Gastrocnemius medialis (tissue), 4 donors: ENCODE measurements around the gene SPPL2C. TPM values are rescaled to one million over a fixed set of nuclear protein-coding genes. Genes with fewer than 3 reads are reported as not detected.

ENCODE experiments used
- ATAC-seq, 2 donors: fragments of 150-250 bp; one replicate each; pipeline ENCODE4 v1.9.1; 2016
- DNase-seq, 2 donors: peaks; one replicate each; pipeline ENCODE4 v3.0.0-alpha.2; 2019
- H3K27ac ChIP-seq, 4 donors: fragments of 200-600 bp; sonication (generic); 1 replicate in 1 of 4; 2 replicates in 3 of 4; pipeline ENCODE4 v1.5.1; 2016 to 2018; ENCODE audit warnings: mild to moderate bottlenecking in 2 of 4, moderate library complexity in 1 of 4
- H3K27me3 ChIP-seq, 3 donors: fragments of 200-600 bp; sonication (generic) in 2 of 3; 1 replicate in 1 of 3; 2 replicates in 2 of 3; pipeline versions ENCODE4 v1.5.1 to v1.6.0; 2016 to 2019; ENCODE audit warnings: mild to moderate bottlenecking in 1 of 3, moderate library complexity in 1 of 3
- H3K36me3 ChIP-seq, 2 donors: fragments of 200-600 bp; sonication (generic) in 1 of 2; one replicate each; pipeline ENCODE4 v1.5.1; 2017 to 2018
- H3K4me1 ChIP-seq, 2 donors: fragments of 200-600 bp; sonication (generic) in 1 of 2; one replicate each; pipeline ENCODE4 v1.5.1; 2016 to 2017; ENCODE audit warnings: mild to moderate bottlenecking in 2 of 2
- H3K4me3 ChIP-seq, 4 donors: fragments of 200-600 bp; sonication (generic) in 3 of 4; 1 replicate in 1 of 4; 2 replicates in 3 of 4; pipeline ENCODE4 v1.5.1; 2016 to 2019; ENCODE audit warnings: mild to moderate bottlenecking in 2 of 4
- H3K9me3 ChIP-seq, 3 donors: fragments of 200-600 bp; sonication (generic) in 2 of 3; 1 replicate in 1 of 3; 2 replicates in 2 of 3; pipeline ENCODE4 v1.5.1; 2016 to 2019
- POLR2A ChIP-seq, 2 donors: fragments of 450-650 bp; IDR thresholded peaks; one replicate each; pipeline ENCODE4 v1.6.1; 2017; ENCODE audit warnings: antibody characterized with exemption in 2 of 2, mild to moderate bottlenecking in 2 of 2, moderate library complexity in 2 of 2
- in situ Hi-C, 4 donors: fragments of 200-750 bp; cut with MboI; loops; one replicate each; pipeline versions ENCODE4 v1.15.0 to v1.8.0; 2017; ENCODE audit warnings: low sequenced_read_pairs in 4 of 4
- intact Hi-C: fragments of 100-400 bp; cut with DNase I; formaldehyde crosslinking; loops from one replicate; pipeline ENCODE4 v1.15.1; 2023; ENCODE audit warnings: low total_unique reads
- total RNA-seq, 4 donors: library from RNA; depleted of rRNA; stranded (reverse); fragments of >200 nt; gene quantifications; one replicate each; pipeline versions ENCODE4 v1.1.0 to v1.2.3, GENCODE V29; 2016
- TF ChIP-seq, protein P1 (sequence below), 5 experiments: fragments of 450-650 bp in 3 of 5; fragments of 200-600 bp in 2 of 5; sonication (generic) in 2 of 5; IDR thresholded peaks in 4 of 5; conservative IDR thresholded peaks in 1 of 5; 1 replicate in 4 of 5; 2 replicates in 1 of 5; pipeline ENCODE4 v1.5.1; 2016 to 2019; ENCODE audit warnings: antibody characterized with exemption in 5 of 5, mild to moderate bottlenecking in 3 of 5, moderate library complexity in 3 of 5

Gene SPPL2C
- total RNA-seq, 4 donors from 2014 or later = not detected

DNA sequence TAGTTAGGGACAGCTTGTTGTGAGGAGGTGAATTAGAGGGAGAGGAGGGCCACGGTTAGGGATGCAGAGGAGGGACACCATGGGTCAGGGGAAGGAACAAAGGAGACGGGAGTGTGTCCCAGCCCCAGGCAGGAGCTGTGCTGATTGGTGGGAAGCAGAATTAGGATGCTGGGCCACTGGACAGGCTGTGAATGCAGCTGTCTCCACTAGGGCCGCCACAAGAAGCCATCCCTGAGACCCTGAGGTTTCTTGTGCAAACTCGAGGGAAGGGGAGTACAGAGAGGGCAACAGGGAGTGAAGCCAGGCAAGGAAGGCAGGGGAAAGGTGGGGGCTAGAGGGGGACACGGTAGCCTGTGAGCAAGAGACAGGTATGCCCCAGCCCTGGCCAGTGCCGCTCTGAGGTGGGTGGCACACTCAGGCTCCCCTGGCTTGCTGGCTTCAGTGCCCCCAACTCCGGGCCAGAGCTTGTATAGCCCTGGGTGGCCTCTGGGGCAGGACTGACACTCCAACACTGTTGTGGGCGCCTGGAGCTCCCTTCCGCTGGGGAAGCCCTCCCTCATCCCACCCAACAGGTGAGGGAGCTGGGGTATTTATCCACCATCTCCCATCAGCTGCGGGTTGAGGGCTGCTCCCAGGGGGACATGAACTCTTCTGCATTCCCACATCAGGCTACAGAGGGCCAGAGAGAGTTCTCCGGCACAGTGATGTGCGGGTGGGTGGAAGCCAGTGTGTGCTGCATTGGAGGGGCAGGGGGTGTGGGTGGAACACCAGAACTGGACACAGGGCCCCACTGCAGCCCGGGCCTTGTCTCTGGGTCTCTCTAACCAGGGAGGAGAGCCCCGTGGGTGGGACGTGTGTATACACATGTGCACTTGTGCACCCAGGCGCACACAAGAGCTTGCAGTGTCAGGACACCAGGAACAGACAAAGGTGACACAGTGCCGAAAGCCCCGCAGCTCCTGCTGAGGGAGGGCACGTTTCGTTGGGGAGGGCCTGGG lies 8.3 kb upstream of the SPPL2C start:
- H3K27me3 ChIP-seq = no peaks in the 10 kb centered on the region

DNA sequence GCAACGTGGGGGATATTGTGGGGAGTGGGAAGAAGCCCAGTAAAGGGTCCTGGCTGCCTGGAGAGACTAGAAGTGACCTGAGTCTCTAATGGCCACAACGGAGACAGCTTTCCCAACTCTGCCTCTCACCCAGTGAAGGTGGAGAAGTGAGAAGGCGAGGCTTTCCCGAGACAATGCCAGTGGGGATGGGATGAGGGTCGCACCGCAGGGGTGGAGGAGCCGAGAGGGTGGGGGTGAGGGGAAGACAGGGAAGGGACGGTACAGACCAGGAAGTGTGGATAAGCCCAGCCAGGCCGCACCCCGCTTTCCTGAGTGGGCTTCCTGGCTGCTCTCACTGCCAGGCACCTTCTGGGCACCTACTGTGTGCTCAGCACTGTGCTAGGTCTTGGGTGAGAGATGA lies 7.5 kb upstream of the SPPL2C start:
- Histone ChIP-seq H3K27ac (no peak overlapping the region), H3K4me3 (no peak overlapping the region), H3K4me1 (no peaks in the 10 kb centered on the region), H3K27me3 (no peaks in the 10 kb centered on the region), H3K9me3 (no peaks in the 10 kb centered on the region), H3K36me3 (no peaks in the 10 kb centered on the region)
- DNase-seq (no peak), ATAC-seq (no peak)
- TF ChIP-seq POLR2A (IDR thresholded peaks at IDR 0.05) = no peak
- TF ChIP-seq, protein P1, sequence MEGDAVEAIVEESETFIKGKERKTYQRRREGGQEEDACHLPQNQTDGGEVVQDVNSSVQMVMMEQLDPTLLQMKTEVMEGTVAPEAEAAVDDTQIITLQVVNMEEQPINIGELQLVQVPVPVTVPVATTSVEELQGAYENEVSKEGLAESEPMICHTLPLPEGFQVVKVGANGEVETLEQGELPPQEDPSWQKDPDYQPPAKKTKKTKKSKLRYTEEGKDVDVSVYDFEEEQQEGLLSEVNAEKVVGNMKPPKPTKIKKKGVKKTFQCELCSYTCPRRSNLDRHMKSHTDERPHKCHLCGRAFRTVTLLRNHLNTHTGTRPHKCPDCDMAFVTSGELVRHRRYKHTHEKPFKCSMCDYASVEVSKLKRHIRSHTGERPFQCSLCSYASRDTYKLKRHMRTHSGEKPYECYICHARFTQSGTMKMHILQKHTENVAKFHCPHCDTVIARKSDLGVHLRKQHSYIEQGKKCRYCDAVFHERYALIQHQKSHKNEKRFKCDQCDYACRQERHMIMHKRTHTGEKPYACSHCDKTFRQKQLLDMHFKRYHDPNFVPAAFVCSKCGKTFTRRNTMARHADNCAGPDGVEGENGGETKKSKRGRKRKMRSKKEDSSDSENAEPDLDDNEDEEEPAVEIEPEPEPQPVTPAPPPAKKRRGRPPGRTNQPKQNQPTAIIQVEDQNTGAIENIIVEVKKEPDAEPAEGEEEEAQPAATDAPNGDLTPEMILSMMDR (IDR thresholded peaks at IDR 0.05 in 4 of 5, conservative IDR thresholded peaks at IDR 0.05 in 1 of 5) = no peak
- in situ Hi-C loops (loop anchor here in 1 of 4 donors (25.0 kb wide), 1 partner anchor 625 kb away; the partner anchor contains the start of gene FMNL1), intact Hi-C loops (loop anchor here (10.0 kb wide), 1 partner anchor 112 kb away; no protein-coding TSS in a partner anchor)

More for the DNA sequence above, 8.3 kb upstream of the SPPL2C start:
- Histone ChIP-seq H3K27ac (no peak overlapping the region), H3K4me3 (no peak overlapping the region), H3K36me3 (no peaks in the 10 kb centered on the region), H3K9me3 (no peaks in the 10 kb centered on the region), H3K4me1 (no peaks in the 10 kb centered on the region)
- ATAC-seq (no peak), DNase-seq (no peak)
- in situ Hi-C loops (loop anchor here in 1 of 4 donors (25.0 kb wide), 1 partner anchor 624 kb away; the partner anchor contains the start of gene FMNL1), intact Hi-C loops (loop anchor here (10.0 kb wide), 1 partner anchor 112 kb away; no protein-coding TSS in a partner anchor)
- TF ChIP-seq, protein P1 (IDR thresholded peaks at IDR 0.05 in 4 of 5, conservative IDR thresholded peaks at IDR 0.05 in 1 of 5) = no peak
- no peak for TF ChIP-seq POLR2A (IDR thresholded peaks at IDR 0.05)

DNA sequence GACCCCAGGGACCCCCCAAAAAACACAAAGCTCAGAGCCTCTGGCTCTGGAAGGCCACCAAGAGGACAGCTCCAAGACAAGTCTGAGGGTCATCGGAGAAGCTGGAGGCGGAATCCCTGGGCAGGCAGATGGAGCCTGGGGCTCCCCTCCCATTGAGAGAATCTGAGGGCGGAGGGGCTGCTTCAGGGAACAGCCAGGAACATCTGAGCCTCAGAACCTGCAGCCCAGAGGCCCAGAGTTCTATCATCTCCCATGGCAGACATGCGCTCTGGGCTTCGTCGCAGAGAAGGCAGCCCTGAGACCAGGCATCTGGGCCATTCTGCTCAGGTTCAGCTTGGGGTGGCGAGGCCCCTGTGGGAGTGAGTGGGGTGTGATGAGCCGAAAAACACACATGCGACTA lies 7.1 kb upstream of the SPPL2C start:
- H3K4me3 ChIP-seq = no peak overlapping the region
- DNase-seq (no peak), ATAC-seq (no peak)
- in situ Hi-C loops (loop anchor here in 1 of 4 donors (25.0 kb wide), 1 partner anchor 625 kb away; the partner anchor contains the start of gene FMNL1), intact Hi-C loops (loop anchor here (10.0 kb wide), 1 partner anchor 113 kb away; no protein-coding TSS in a partner anchor)
- no peaks in the 10 kb centered on the region for H3K4me1 ChIP-seq
- no peaks in the 10 kb centered on the region for H3K27me3 ChIP-seq
- no peaks in the 10 kb centered on the region for H3K9me3 ChIP-seq
- H3K36me3 ChIP-seq = no peaks in the 10 kb centered on the region
- TF ChIP-seq, protein P1 (IDR thresholded peaks at IDR 0.05 in 4 of 5, conservative IDR thresholded peaks at IDR 0.05 in 1 of 5) = no peak
- TF ChIP-seq POLR2A (IDR thresholded peaks at IDR 0.05) = no peak
- H3K27ac ChIP-seq = no peak overlapping the region

DNA sequence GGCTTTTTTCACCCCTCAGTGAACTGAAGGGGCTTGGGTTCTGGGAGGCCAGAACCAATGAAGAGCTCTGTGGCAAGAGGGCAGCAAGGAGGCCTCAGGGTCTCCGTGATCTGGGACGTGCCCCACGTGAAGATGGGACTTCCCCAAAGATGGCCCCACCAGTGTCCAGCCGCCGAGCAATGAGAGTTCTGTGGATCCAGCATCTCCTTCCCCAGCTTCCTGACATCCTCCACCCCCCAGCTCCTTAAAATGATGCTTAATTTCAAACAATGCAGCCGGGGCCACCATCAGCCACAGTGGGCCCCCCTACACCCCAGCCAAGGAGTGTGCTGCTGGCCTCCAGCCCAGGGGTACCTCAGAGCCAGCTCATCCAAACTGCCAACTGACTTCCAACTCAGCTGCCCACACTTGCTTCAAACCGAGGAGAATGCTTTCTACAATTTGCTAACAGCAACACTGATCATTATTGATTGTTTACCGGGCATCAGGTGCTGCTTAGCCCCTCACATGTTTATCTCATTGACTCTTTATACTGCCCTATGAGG lies 5.9 kb upstream of the SPPL2C start:
- in situ Hi-C loops = loop anchor here in 1 of 4 donors (25.0 kb wide), 1 partner anchor 627 kb away; the partner anchor contains the start of gene FMNL1
- ATAC-seq = no peak
- no peaks in the 10 kb centered on the region for H3K9me3 ChIP-seq
- TF ChIP-seq, protein P1 (IDR thresholded peaks at IDR 0.05 in 4 of 5, conservative IDR thresholded peaks at IDR 0.05 in 1 of 5) = no peak
- TF ChIP-seq POLR2A (IDR thresholded peaks at IDR 0.05) = no peak
- DNase-seq = no peak
- intact Hi-C loops = loop anchor here (10.0 kb wide), 1 partner anchor 114 kb away; no protein-coding TSS in a partner anchor
- H3K27ac ChIP-seq = no peak overlapping the region
- no peaks in the 10 kb centered on the region for H3K36me3 ChIP-seq
- H3K27me3 ChIP-seq = no peaks in the 10 kb centered on the region
- no peaks in the 10 kb centered on the region for H3K4me1 ChIP-seq
- no peak overlapping the region for H3K4me3 ChIP-seq
